HEK293 (cell line): ENCODE results near the gene KCNIP4.

Source experiments
- CTCF ChIA-PET: fragments of 350-600 bp; formaldehyde crosslinking; extraction: SDS; loops from one replicate; lab custom pipeline; 2021; ENCODE audit warnings: antibody characterized with exemption; lab: Yijun Ruan, JAX
- POLR2A ChIA-PET: fragments of 300-600 bp; formaldehyde crosslinking; extraction: SDS; loops from one replicate; lab custom pipeline; 2020; ENCODE audit warnings: antibody characterized with exemption, inconsistent platforms; lab: Yijun Ruan, JAX
- H3K27ac ChIP-seq: fragments of 200-500 bp; sonication (Bioruptor generic); 2 replicates; pipeline ENCODE4 v1.5.1; 2014; ENCODE audit warnings: low read depth, low read length, control low read depth, inconsistent platforms; ENCODE audit errors: extremely low read depth
- H3K36me3 ChIP-seq, 2 experiments: fragments of 200-500 bp in 1 of 2; sonication (Bioruptor generic) in 1 of 2; 1 replicate in 1 of 2; 2 replicates in 1 of 2; pipeline ENCODE4 v1.5.1; 2014 to 2017; ENCODE audit warnings: inconsistent platforms in 2 of 2, low read length in 2 of 2; ENCODE audit not compliant: control insufficient read depth in 2 of 2, insufficient read depth in 1 of 2
- H3K4me1 ChIP-seq: fragments of 200-500 bp; sonication (Bioruptor generic); 2 replicates; pipeline ENCODE4 v1.5.1; 2014; ENCODE audit warnings: mild to moderate bottlenecking, low read length, inconsistent platforms; ENCODE audit not compliant: control insufficient read depth, insufficient read depth
- H3K4me3 ChIP-seq: 2 replicates; pipeline ENCODE4 v1.5.1; 2011; ENCODE audit warnings: low read depth, mild to moderate bottlenecking, control low read depth, low read length, moderate library complexity
- H3K9me3 ChIP-seq: fragments of 200-500 bp; sonication (Bioruptor generic); 2 replicates; pipeline ENCODE4 v1.5.1; 2014; ENCODE audit warnings: low read depth, low read length, inconsistent platforms; ENCODE audit not compliant: control insufficient read depth, insufficient read depth
- CTCF ChIP-seq: fragments of 450-650 bp; formaldehyde crosslinking; IDR thresholded peaks from 2 replicates; pipeline ENCODE4 v1.5.1; 2016; ENCODE audit warnings: missing biosample characterization, missing genetic modification characterization
- PRDM1 ChIP-seq: fragments of 450-650 bp; formaldehyde crosslinking; IDR thresholded peaks from 2 replicates; pipeline ENCODE4; 2016; ENCODE audit warnings: missing biosample characterization, missing genetic modification characterization
- REPIN1 ChIP-seq: fragments of 450-650 bp; formaldehyde crosslinking; IDR thresholded peaks from 2 replicates; pipeline ENCODE4 v1.5.1; 2017; ENCODE audit warnings: missing biosample characterization, missing genetic modification characterization, low read depth
- SP3 ChIP-seq: fragments of 450-650 bp; formaldehyde crosslinking; IDR thresholded peaks from 2 replicates; pipeline ENCODE4 v1.5.1; 2016; ENCODE audit warnings: missing biosample characterization, missing genetic modification characterization
- WT1 ChIP-seq: fragments of 450-650 bp; formaldehyde crosslinking; IDR thresholded peaks from 2 replicates; pipeline ENCODE4 v1.5.1; 2016; ENCODE audit warnings: missing biosample characterization, missing genetic modification characterization
- ZBTB26 ChIP-seq: fragments of 450-650 bp; formaldehyde crosslinking; optimal IDR thresholded peaks from 2 replicates; pipeline ENCODE3; 2016; ENCODE audit warnings: missing biosample characterization, mild to moderate bottlenecking, missing genetic modification characterization
- ZNF175 ChIP-seq: fragments of 450-650 bp; formaldehyde crosslinking; IDR thresholded peaks from 2 replicates; pipeline ENCODE4 v1.5.1; 2016; ENCODE audit warnings: missing biosample characterization, missing genetic modification characterization
- ZNF19 ChIP-seq: fragments of 450-650 bp; formaldehyde crosslinking; IDR thresholded peaks from 2 replicates; pipeline ENCODE4; 2016; ENCODE audit warnings: missing biosample characterization, missing genetic modification characterization, low read depth
- ZNF2 ChIP-seq: fragments of 450-650 bp; formaldehyde crosslinking; IDR thresholded peaks from 2 replicates; pipeline ENCODE4 v1.5.1; 2016; ENCODE audit warnings: missing biosample characterization, missing genetic modification characterization
- ZNF214 ChIP-seq: fragments of 450-650 bp; formaldehyde crosslinking; IDR thresholded peaks from 2 replicates; pipeline ENCODE4 v1.5.1; 2017; ENCODE audit warnings: missing biosample characterization, mild to moderate bottlenecking, missing genetic modification characterization, borderline replicate concordance
- ZNF302 ChIP-seq: fragments of 450-650 bp; formaldehyde crosslinking; IDR thresholded peaks from 2 replicates; pipeline ENCODE4 v1.5.1; 2016; ENCODE audit warnings: missing biosample characterization, missing genetic modification characterization, low read depth
- ZNF335 ChIP-seq: fragments of 450-650 bp; formaldehyde crosslinking; conservative IDR thresholded peaks from 2 replicates; pipeline ENCODE4 v1.5.1; 2016; ENCODE audit warnings: missing biosample characterization, missing genetic modification characterization
- ZNF350 ChIP-seq: fragments of 450-650 bp; formaldehyde crosslinking; IDR thresholded peaks from 2 replicates; pipeline ENCODE4 v1.5.0; 2017; ENCODE audit warnings: missing biosample characterization, mild to moderate bottlenecking, missing genetic modification characterization
- ZNF354C ChIP-seq: fragments of 450-650 bp; formaldehyde crosslinking; IDR thresholded peaks from 2 replicates; pipeline ENCODE4 v1.5.1; 2016; ENCODE audit warnings: missing biosample characterization, missing genetic modification characterization, low read depth, borderline replicate concordance
- ZNF404 ChIP-seq: fragments of 450-650 bp; formaldehyde crosslinking; IDR thresholded peaks from 2 replicates; pipeline ENCODE4 v1.5.1; 2017; ENCODE audit warnings: missing biosample characterization, missing genetic modification characterization
- ZNF645 ChIP-seq: fragments of 450-650 bp; formaldehyde crosslinking; IDR thresholded peaks from 2 replicates; pipeline ENCODE4; 2016; ENCODE audit warnings: missing biosample characterization, missing genetic modification characterization
- ZNF654 ChIP-seq: fragments of 450-650 bp; formaldehyde crosslinking; IDR thresholded peaks from 2 replicates; pipeline ENCODE4 v1.5.1; 2016; ENCODE audit warnings: low read depth, missing biosample characterization, missing genetic modification characterization
- ZNF677 ChIP-seq: fragments of 450-650 bp; IDR thresholded peaks from 2 replicates; pipeline ENCODE4 v1.5.0; 2018; ENCODE audit warnings: missing biosample characterization, mild to moderate bottlenecking, missing genetic modification characterization, moderate library complexity
- ZNF843 ChIP-seq: fragments of 450-650 bp; formaldehyde crosslinking; IDR thresholded peaks from 2 replicates; pipeline ENCODE4 v1.5.1; 2016; ENCODE audit warnings: missing biosample characterization, missing genetic modification characterization
- TF ChIP-seq, protein P1 (sequence below): fragments of 450-650 bp; formaldehyde crosslinking; IDR thresholded peaks from 2 replicates; pipeline ENCODE4 v1.5.1; 2016; ENCODE audit warnings: missing biosample characterization, missing genetic modification characterization, borderline replicate concordance

Gene KCNIP4

DNA sequence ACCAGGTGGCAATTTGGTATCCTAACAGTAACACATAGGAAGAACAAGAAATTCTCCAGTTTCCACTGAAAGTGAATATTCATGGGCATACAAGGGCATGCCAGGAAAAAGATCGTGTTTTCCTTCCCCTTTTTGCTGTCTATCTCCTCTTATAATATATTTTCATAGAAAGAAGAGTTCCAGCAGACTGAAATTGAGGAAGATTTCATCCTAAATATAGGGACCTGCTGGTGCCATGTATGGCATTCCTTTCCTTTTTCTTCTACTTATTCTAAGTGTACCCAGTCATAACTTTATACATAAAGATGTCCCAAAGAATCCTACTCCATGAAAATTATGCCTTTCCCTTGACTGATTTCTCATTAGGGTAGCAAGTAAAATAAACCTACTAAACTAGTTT is 40.8 kb upstream of the KCNIP4 start:
- no peak overlapping the region for H3K27ac ChIP-seq
- H3K9me3 ChIP-seq = no peaks in the 10 kb centered on the region
- H3K4me3 ChIP-seq = no peak overlapping the region
- ChIA-PET POLR2A (no interaction called here), CTCF (no interaction called here)
- H3K4me1 ChIP-seq = no peaks in the 10 kb centered on the region
- H3K36me3 ChIP-seq = no peaks in the 10 kb centered on the region
- TF ChIP-seq REPIN1 (tag by site-specific recombination) (no peak), ZNF654 (tag by site-specific recombination) (no peak), ZNF302 (no peak), ZNF214 (tag by site-specific recombination) (no peak), ZNF2 (tag by site-specific recombination) (no peak), ZNF175 (no peak), CTCF (tag by site-specific recombination) (no peak), ZNF843 (no peak), WT1 (no peak), PRDM1 (tag by site-specific recombination) (no peak), ZNF677 (tag by site-specific recombination) (no peak), ZNF350 (tag by site-specific recombination) (no peak), ZNF404 (no peak), SP3 (tag by site-specific recombination) (no peak), ZNF645 (tag by site-specific recombination) (no peak), ZNF335 (tag by site-specific recombination) (no peak), ZNF19 (tag by site-specific recombination) (no peak), ZBTB26 (tag by site-specific recombination) (no peak), ZNF354C (tag by site-specific recombination) (no peak)
- TF ChIP-seq, protein P1, sequence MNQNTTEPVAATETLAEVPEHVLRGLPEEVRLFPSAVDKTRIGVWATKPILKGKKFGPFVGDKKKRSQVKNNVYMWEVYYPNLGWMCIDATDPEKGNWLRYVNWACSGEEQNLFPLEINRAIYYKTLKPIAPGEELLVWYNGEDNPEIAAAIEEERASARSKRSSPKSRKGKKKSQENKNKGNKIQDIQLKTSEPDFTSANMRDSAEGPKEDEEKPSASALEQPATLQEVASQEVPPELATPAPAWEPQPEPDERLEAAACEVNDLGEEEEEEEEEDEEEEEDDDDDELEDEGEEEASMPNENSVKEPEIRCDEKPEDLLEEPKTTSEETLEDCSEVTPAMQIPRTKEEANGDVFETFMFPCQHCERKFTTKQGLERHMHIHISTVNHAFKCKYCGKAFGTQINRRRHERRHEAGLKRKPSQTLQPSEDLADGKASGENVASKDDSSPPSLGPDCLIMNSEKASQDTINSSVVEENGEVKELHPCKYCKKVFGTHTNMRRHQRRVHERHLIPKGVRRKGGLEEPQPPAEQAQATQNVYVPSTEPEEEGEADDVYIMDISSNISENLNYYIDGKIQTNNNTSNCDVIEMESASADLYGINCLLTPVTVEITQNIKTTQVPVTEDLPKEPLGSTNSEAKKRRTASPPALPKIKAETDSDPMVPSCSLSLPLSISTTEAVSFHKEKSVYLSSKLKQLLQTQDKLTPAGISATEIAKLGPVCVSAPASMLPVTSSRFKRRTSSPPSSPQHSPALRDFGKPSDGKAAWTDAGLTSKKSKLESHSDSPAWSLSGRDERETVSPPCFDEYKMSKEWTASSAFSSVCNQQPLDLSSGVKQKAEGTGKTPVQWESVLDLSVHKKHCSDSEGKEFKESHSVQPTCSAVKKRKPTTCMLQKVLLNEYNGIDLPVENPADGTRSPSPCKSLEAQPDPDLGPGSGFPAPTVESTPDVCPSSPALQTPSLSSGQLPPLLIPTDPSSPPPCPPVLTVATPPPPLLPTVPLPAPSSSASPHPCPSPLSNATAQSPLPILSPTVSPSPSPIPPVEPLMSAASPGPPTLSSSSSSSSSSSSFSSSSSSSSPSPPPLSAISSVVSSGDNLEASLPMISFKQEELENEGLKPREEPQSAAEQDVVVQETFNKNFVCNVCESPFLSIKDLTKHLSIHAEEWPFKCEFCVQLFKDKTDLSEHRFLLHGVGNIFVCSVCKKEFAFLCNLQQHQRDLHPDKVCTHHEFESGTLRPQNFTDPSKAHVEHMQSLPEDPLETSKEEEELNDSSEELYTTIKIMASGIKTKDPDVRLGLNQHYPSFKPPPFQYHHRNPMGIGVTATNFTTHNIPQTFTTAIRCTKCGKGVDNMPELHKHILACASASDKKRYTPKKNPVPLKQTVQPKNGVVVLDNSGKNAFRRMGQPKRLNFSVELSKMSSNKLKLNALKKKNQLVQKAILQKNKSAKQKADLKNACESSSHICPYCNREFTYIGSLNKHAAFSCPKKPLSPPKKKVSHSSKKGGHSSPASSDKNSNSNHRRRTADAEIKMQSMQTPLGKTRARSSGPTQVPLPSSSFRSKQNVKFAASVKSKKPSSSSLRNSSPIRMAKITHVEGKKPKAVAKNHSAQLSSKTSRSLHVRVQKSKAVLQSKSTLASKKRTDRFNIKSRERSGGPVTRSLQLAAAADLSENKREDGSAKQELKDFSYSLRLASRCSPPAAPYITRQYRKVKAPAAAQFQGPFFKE = no peak
